ENCODE measurements around the gene MLPH. TPM values are rescaled to one million over a fixed set of nuclear protein-coding genes. Genes with fewer than 3 reads are reported as not detected.

MLPH gene
- polyA plus RNA-seq, 1 of the 3 experiments (the other 2 are of a cell fraction): 93.6 TPM

- Histone ChIP-seq H4K20me1 (ENCODE audit: insufficient read depth) (no peaks in the 10 kb centered on the region), H3K36me3 (replicated peaks in 1 of 2; ENCODE audit: control insufficient read depth in 1 of 2, insufficient read depth in 2 of 2, low read length in 1 of 2) (no peaks in the 10 kb centered on the region), H3K4me2 (no peak overlapping the region), H3K9me3 (no peaks in the 10 kb centered on the region), H3K9ac (no peak overlapping the region), H3K4me3 (ENCODE audit: low read depth in 2 of 2, low read length in 1 of 2) (no peak overlapping the region), H3K27me3 (ENCODE audit: insufficient read depth) (no peaks in the 10 kb centered on the region), H3F3A (replicated peaks; ENCODE audit: insufficient read depth) (peaks cover 13% of the 10 kb centered on the region), H3K4me1 (ENCODE audit: control insufficient read depth in 1 of 2, insufficient read depth in 2 of 2, low read depth in 1 of 2, low read length in 1 of 2) (peaks cover 14 to 30% of the 10 kb centered on the region in 2 experiments), H2AFZ (ENCODE audit: low read depth) (no peak overlapping the region), H3K27ac (ENCODE audit: low read depth in 2 of 2, low read length in 1 of 2) (no peak overlapping the region), H3K79me2 (ENCODE audit: insufficient read depth) (no peaks in the 10 kb centered on the region), H3K9me2 (no peaks in the 10 kb centered on the region)
- TF ChIP-seq USF1 (IDR thresholded peaks at IDR 0.05; ENCODE audit: borderline replicate concordance, low read depth): no peak
- TF ChIP-seq RFX5 (IDR thresholded peaks at IDR 0.05; ENCODE audit: low read length): no peak
- TF ChIP-seq MXI1 (IDR thresholded peaks at IDR 0.05; ENCODE audit: low read depth, low read length): no peak
- TF ChIP-seq, protein P1, sequence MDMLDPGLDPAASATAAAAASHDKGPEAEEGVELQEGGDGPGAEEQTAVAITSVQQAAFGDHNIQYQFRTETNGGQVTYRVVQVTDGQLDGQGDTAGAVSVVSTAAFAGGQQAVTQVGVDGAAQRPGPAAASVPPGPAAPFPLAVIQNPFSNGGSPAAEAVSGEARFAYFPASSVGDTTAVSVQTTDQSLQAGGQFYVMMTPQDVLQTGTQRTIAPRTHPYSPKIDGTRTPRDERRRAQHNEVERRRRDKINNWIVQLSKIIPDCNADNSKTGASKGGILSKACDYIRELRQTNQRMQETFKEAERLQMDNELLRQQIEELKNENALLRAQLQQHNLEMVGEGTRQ (IDR thresholded peaks at IDR 0.05; ENCODE audit: borderline replicate concordance, low read depth, low read length): no peak
- no peak for TF ChIP-seq FOSL2 (IDR thresholded peaks at IDR 0.05; ENCODE audit: borderline replicate concordance, low read depth)
- TF ChIP-seq FOXJ3 (CRISPR knock-in tag; IDR thresholded peaks at IDR 0.05): no peak
- POLR2A ChIA-PET: no interaction called here
- CTCF ChIA-PET: interaction anchor here (0.7 to 1.4 kb wide), 3 partner anchors 24 to 1840 kb away, joined by 3 to 5 read pairs (median 3); no protein-coding TSS in a partner anchor
- 99% methylated on average over 8 of the region's 26 CpGs for WGBS (ENCODE audit: low lambda C conversion rate)
- no peak for DNase-seq
Measured at GRCh38 chr2:237445611-237446337, 41.3 kb upstream of the MLPH start.

DNA sequence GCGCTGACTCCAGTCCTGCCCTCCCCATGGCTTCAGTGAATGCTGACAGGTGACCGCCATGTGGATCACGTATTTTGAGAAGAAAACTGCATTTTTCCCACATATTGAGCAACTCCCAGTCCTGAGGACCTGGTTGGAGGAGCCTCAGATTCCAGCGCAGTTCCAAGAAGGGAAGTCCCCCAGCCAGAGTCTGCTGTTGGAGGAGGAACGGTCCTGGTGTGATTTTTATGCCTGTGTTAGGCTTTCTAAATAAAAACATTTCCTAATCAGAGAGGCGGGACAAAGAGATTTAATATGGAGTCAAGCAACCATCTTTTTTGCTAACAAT is 40.7 kb upstream of the MLPH start:
- H3K79me2 ChIP-seq (ENCODE audit: insufficient read depth): no peaks in the 10 kb centered on the region
- ChIA-PET POLR2A (no interaction called here), CTCF (interaction anchor here (1.4 kb wide), 1 partner anchor 25 kb away, joined by 5 read pairs; no protein-coding TSS in a partner anchor)
- H2AFZ ChIP-seq (ENCODE audit: low read depth): no peak overlapping the region
- no peak overlapping the region for H3K4me2 ChIP-seq
- H3F3A ChIP-seq (replicated peaks; ENCODE audit: insufficient read depth): peaks cover 7% of the 10 kb centered on the region
- no peaks in the 10 kb centered on the region for H3K27me3 ChIP-seq (ENCODE audit: insufficient read depth)
- H3K9me2 ChIP-seq: no peaks in the 10 kb centered on the region
- TF ChIP-seq MXI1 (IDR thresholded peaks at IDR 0.05; ENCODE audit: low read depth, low read length) (no peak), GABPA (IDR thresholded peaks at IDR 0.05; ENCODE audit: low read depth) (no peak), TAF1 (IDR thresholded peaks at IDR 0.05; ENCODE audit: borderline replicate concordance, low read depth, low read length) (no peak)
- TF ChIP-seq, protein P2, sequence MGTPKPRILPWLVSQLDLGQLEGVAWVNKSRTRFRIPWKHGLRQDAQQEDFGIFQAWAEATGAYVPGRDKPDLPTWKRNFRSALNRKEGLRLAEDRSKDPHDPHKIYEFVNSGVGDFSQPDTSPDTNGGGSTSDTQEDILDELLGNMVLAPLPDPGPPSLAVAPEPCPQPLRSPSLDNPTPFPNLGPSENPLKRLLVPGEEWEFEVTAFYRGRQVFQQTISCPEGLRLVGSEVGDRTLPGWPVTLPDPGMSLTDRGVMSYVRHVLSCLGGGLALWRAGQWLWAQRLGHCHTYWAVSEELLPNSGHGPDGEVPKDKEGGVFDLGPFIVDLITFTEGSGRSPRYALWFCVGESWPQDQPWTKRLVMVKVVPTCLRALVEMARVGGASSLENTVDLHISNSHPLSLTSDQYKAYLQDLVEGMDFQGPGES (IDR thresholded peaks at IDR 0.05; ENCODE audit: low read depth, low read length): no peak
- no peaks in the 10 kb centered on the region for H4K20me1 ChIP-seq (ENCODE audit: insufficient read depth)
- H3K36me3 ChIP-seq (replicated peaks in 1 of 2; ENCODE audit: control insufficient read depth in 1 of 2, insufficient read depth in 2 of 2, low read length in 1 of 2): no peaks in the 10 kb centered on the region
- DNase-seq: no peak
- WGBS (ENCODE audit: low lambda C conversion rate): 93% methylated on average over 6 of the region's 6 CpGs
- no peak overlapping the region for H3K4me3 ChIP-seq (ENCODE audit: low read depth in 2 of 2, low read length in 1 of 2)
- H3K9ac ChIP-seq: no peak overlapping the region
- H3K4me1 ChIP-seq (ENCODE audit: control insufficient read depth in 1 of 2, insufficient read depth in 2 of 2, low read depth in 1 of 2, low read length in 1 of 2): peaks cover 9 to 30% of the 10 kb centered on the region in 2 experiments
- no peaks in the 10 kb centered on the region for H3K9me3 ChIP-seq
- H3K27ac ChIP-seq (ENCODE audit: low read depth in 2 of 2, low read length in 1 of 2): no peak overlapping the region
